Panc1 (cell line): ENCODE data around the gene ZFAND3. TPM values are rescaled to one million over a fixed set of nuclear protein-coding genes. Genes with fewer than 3 reads are reported as not detected.
A peak's percentile ranks its signal among the peaks of the same experiment; 100 is the strongest.

Source experiments
- ATAC-seq: fragments of 200-7000 bp; cut with Tn5 transposase; 2 replicates; pipeline ENCODE4 v1.9.1; 2020; ENCODE audit warnings: mild to moderate bottlenecking, moderate library complexity
- BruUV-seq: library from RNA; stranded (reverse); fragments of 400-500 nt; replicated peaks from 2 replicates; lab custom pipeline; 2021; lab: Mats Ljungman, UMichigan
- CTCF ChIA-PET: fragments of 300-600 bp; sonication (Branson Sonifier 250); formaldehyde crosslinking; loops from one replicate; lab custom pipeline; 2022; ENCODE audit warnings: antibody characterized with exemption; lab: Charles Lee
- POLR2A ChIA-PET: fragments of 300-600 bp; sonication (Branson Sonifier 250); formaldehyde crosslinking; loops from one replicate; lab custom pipeline; 2022; ENCODE audit warnings: antibody characterized with exemption; lab: Charles Lee
- DNase-seq: peaks from one replicate; pipeline ENCODE4 v3.0.0-alpha.2; 2010; ENCODE audit warnings: low read depth, low spot score
- H3K27ac ChIP-seq: 2 replicates; pipeline ENCODE4 v1.5.1; 2011; ENCODE audit warnings: mild to moderate bottlenecking, low read length, inconsistent platforms
- H3K27me3 ChIP-seq: fragments of 200-500 bp; sonication (Bioruptor generic); 2 replicates; pipeline ENCODE4 v1.6.0; 2014; ENCODE audit warnings: low read length, inconsistent platforms; ENCODE audit not compliant: control insufficient read depth, insufficient read depth
- H3K36me3 ChIP-seq: fragments of 200-500 bp; sonication (Bioruptor generic); 2 replicates; pipeline ENCODE4 v1.5.1; 2014; ENCODE audit warnings: inconsistent platforms, mild to moderate bottlenecking, low read length, moderate library complexity; ENCODE audit not compliant: control insufficient read depth, insufficient read depth
- H3K4me1 ChIP-seq: 2 replicates; pipeline ENCODE4 v1.5.1; 2011; ENCODE audit warnings: inconsistent platforms, mild to moderate bottlenecking, low read length, moderate library complexity; ENCODE audit not compliant: control insufficient read depth, insufficient read depth
- H3K4me3 ChIP-seq, 2 experiments: 2 replicates each; pipeline ENCODE4 v1.5.1; 2011 to 2012; ENCODE audit warnings: low read depth in 2 of 2, low read length in 2 of 2, mild to moderate bottlenecking in 2 of 2, inconsistent platforms in 1 of 2, moderate library complexity in 1 of 2
- H3K9me3 ChIP-seq: fragments of 200-500 bp; sonication (Bioruptor generic); 2 replicates; pipeline ENCODE4 v1.5.1; 2014; ENCODE audit warnings: low read depth, mild to moderate bottlenecking, inconsistent platforms, low read length, moderate library complexity; ENCODE audit not compliant: control insufficient read depth, insufficient read depth
- POLR2AphosphoS5 ChIP-seq: IDR thresholded peaks from 2 replicates; pipeline ENCODE4 v1.6.1; 2012; ENCODE audit warnings: mild to moderate bottlenecking, low read depth, low read length, moderate library complexity
- SIN3A ChIP-seq: IDR thresholded peaks from 2 replicates; pipeline ENCODE4 v1.6.1; 2012; ENCODE audit warnings: low read depth, mild to moderate bottlenecking, low read length, moderate library complexity, borderline replicate concordance; ENCODE audit not compliant: insufficient read depth
- TCF7L2 ChIP-seq: IDR thresholded peaks from 2 replicates; pipeline ENCODE4 v1.6.1; 2011; ENCODE audit warnings: mild to moderate bottlenecking, low read depth, low read length, inconsistent platforms
- in situ Hi-C: cut with HindIII; loops from 2 replicates; pipeline ENCODE4 v1.10.0; 2016; ENCODE audit warnings: low sequenced_read_pairs, low pct_unique_long_range_greater_than_20kb
- intact Hi-C: fragments of 100-400 bp; cut with micrococcal nuclease; formaldehyde crosslinking; loops from one replicate; pipeline ENCODE4 v1.10.0; 2022; ENCODE audit not compliant: unreplicated experiment
- total RNA-seq: library from RNA; stranded (reverse); gene quantifications from one replicate; pipeline ENCODE4 v1.2.1, GENCODE V29; 2021; ENCODE audit not compliant: unreplicated experiment
- TF ChIP-seq, protein P1 (sequence below), 2 experiments: IDR thresholded peaks; 2 replicates each; pipeline ENCODE4 v1.6.1; 2011 to 2012; ENCODE audit warnings: low read depth in 2 of 2, control low read depth in 1 of 2, low read length in 1 of 2, mild to moderate bottlenecking in 1 of 2, moderate library complexity in 1 of 2; ENCODE audit not compliant: insufficient read depth in 1 of 2
- TF ChIP-seq, protein P2 (sequence below): fragments of 450-650 bp; IDR thresholded peaks from 2 replicates; pipeline ENCODE4 v1.5.1; 2017; ENCODE audit warnings: mild to moderate bottlenecking

Gene ZFAND3
- total RNA-seq, 1 experiment from 2014 or later = 95.9 TPM

- no TSS peak for BruUV-seq
- CTCF ChIA-PET = no interaction called here
- 0 out of 2 replicates have a peak, but pooled peaks have one; percentile 17 for ATAC-seq
These were observed 69.5 kb downstream of the ZFAND3 start for GRCh38 chr6:37889051-37889450.

GRCh38 chr6:37889486-37889885, 70.0 kb downstream of the ZFAND3 start:
- in situ Hi-C loops (no loop called here), intact Hi-C loops (no loop called here)
- no TSS peak for BruUV-seq
- TF ChIP-seq SIN3A (no peak), TCF7L2 (no peak), POLR2AphosphoS5 (no peak)
- TF ChIP-seq, protein P1, sequence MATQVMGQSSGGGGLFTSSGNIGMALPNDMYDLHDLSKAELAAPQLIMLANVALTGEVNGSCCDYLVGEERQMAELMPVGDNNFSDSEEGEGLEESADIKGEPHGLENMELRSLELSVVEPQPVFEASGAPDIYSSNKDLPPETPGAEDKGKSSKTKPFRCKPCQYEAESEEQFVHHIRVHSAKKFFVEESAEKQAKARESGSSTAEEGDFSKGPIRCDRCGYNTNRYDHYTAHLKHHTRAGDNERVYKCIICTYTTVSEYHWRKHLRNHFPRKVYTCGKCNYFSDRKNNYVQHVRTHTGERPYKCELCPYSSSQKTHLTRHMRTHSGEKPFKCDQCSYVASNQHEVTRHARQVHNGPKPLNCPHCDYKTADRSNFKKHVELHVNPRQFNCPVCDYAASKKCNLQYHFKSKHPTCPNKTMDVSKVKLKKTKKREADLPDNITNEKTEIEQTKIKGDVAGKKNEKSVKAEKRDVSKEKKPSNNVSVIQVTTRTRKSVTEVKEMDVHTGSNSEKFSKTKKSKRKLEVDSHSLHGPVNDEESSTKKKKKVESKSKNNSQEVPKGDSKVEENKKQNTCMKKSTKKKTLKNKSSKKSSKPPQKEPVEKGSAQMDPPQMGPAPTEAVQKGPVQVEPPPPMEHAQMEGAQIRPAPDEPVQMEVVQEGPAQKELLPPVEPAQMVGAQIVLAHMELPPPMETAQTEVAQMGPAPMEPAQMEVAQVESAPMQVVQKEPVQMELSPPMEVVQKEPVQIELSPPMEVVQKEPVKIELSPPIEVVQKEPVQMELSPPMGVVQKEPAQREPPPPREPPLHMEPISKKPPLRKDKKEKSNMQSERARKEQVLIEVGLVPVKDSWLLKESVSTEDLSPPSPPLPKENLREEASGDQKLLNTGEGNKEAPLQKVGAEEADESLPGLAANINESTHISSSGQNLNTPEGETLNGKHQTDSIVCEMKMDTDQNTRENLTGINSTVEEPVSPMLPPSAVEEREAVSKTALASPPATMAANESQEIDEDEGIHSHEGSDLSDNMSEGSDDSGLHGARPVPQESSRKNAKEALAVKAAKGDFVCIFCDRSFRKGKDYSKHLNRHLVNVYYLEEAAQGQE (IDR thresholded peaks at IDR 0.05; ENCODE audit: insufficient read depth in 1 of 2, low read depth in 2 of 2, low read length in 1 of 2) = no peak
- TF ChIP-seq, protein P2, sequence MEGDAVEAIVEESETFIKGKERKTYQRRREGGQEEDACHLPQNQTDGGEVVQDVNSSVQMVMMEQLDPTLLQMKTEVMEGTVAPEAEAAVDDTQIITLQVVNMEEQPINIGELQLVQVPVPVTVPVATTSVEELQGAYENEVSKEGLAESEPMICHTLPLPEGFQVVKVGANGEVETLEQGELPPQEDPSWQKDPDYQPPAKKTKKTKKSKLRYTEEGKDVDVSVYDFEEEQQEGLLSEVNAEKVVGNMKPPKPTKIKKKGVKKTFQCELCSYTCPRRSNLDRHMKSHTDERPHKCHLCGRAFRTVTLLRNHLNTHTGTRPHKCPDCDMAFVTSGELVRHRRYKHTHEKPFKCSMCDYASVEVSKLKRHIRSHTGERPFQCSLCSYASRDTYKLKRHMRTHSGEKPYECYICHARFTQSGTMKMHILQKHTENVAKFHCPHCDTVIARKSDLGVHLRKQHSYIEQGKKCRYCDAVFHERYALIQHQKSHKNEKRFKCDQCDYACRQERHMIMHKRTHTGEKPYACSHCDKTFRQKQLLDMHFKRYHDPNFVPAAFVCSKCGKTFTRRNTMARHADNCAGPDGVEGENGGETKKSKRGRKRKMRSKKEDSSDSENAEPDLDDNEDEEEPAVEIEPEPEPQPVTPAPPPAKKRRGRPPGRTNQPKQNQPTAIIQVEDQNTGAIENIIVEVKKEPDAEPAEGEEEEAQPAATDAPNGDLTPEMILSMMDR = no peak
- Histone ChIP-seq H3K9me3 (no peaks in the 10 kb centered on the region), H3K27me3 (no peaks in the 10 kb centered on the region), H3K4me3 (no peak overlapping the region), H3K27ac (no peak overlapping the region), H3K4me1 (peaks cover 12% of the 10 kb centered on the region; the same call in 1 of the 2 replicates), H3K36me3 (no peaks in the 10 kb centered on the region)
- ATAC-seq (0 out of 2 replicates have a peak, but pooled peaks have one; percentile 26), DNase-seq (no peak)
- ChIA-PET POLR2A (no interaction called here), CTCF (no interaction called here)

More at GRCh38 chr6:37889051-37889450, 69.5 kb downstream of the ZFAND3 start:
- TF ChIP-seq, protein P2 = no peak
- TF ChIP-seq POLR2AphosphoS5 = no peak
- no peak for TF ChIP-seq TCF7L2
- TF ChIP-seq, protein P1 (IDR thresholded peaks at IDR 0.05; ENCODE audit: insufficient read depth in 1 of 2, low read depth in 2 of 2, low read length in 1 of 2) = no peak
- TF ChIP-seq SIN3A = no peak
- POLR2A ChIA-PET = no interaction called here
- intact Hi-C loops = no loop called here
- no peak overlapping the region for H3K27ac ChIP-seq
- no peaks in the 10 kb centered on the region for H3K36me3 ChIP-seq
- no peak for DNase-seq
- in situ Hi-C loops = no loop called here
- no peak overlapping the region for H3K4me3 ChIP-seq
- no peaks in the 10 kb centered on the region for H3K27me3 ChIP-seq
- H3K4me1 ChIP-seq = peaks cover 12% of the 10 kb centered on the region; the same call in 1 of the 2 replicates
- no peaks in the 10 kb centered on the region for H3K9me3 ChIP-seq
